ENCODE results near the gene NDST1. TPM values are rescaled to one million over a fixed set of nuclear protein-coding genes. Genes with fewer than 3 reads are reported as not detected.

Gene NDST1
- total and polyA plus RNA-seq, 10 of the 15 experiments (the other 5 are each of a cell fraction or from before 2014, with no cell fraction given) = 0.20 to 53.5 (median 12.9) TPM

- no peak overlapping the region for H3K4me3 ChIP-seq
- BruUV-seq (replicated peaks) = no TSS peak
- H3K27me3 ChIP-seq (replicated peaks in 1 of 2; ENCODE audit: control insufficient read depth in 2 of 2, insufficient read depth in 2 of 2, low read length in 1 of 2) = no peaks in the 10 kb centered on the region; a peak in 1 of 4 replicates
- H4K20me1 ChIP-seq (ENCODE audit: control insufficient read depth, insufficient read depth) = no peaks in the 10 kb centered on the region
- DNase-seq (ENCODE audit: low read depth, low spot score) = no peak
- H3K79me2 ChIP-seq (ENCODE audit: control insufficient read depth, insufficient read depth, low read length) = no peaks in the 10 kb centered on the region
- POLR2A ChIA-PET = no interaction called here
- no peak overlapping the region for H2AFZ ChIP-seq (ENCODE audit: control insufficient read depth, low read depth, low read length)
- no peaks in the 10 kb centered on the region for H3K36me3 ChIP-seq (ENCODE audit: control insufficient read depth in 2 of 2, insufficient read depth in 2 of 2, low read length in 1 of 2)
- H3K9me3 ChIP-seq (replicated peaks; ENCODE audit: control insufficient read depth, insufficient read depth, low read length) = no peaks in the 10 kb centered on the region
- SMC1A ChIA-PET (ENCODE audit: uncharacterized antibody, unreplicated experiment) = interaction anchor here (1.3 to 1.7 kb wide), 2 partner anchors 13 to 24 kb away, joined by 3 read pairs; no protein-coding TSS in a partner anchor
- no peak overlapping the region for H3K9ac ChIP-seq (ENCODE audit: control insufficient read depth, insufficient read depth, low read length)
- H3K4me1 ChIP-seq (ENCODE audit: control insufficient read depth, insufficient read depth, low read length) = peaks cover 4% of the 10 kb centered on the region
- CTCF ChIA-PET = interaction anchor here (1.0 kb wide), 1 partner anchor 97 kb away, joined by 3 read pairs; the partner anchor contains the start of gene RBM22
- WGBS (ENCODE audit: insufficient coverage, insufficient replicate concordance, low lambda C conversion rate, missing lambda C conversion rate) = 90% methylated on average over 4 of the region's 4 CpGs
- no peak for TF ChIP-seq KLF5 (IDR thresholded peaks at IDR 0.05; ENCODE audit: partially characterized antibody)
- TF ChIP-seq IKZF1 (conservative IDR thresholded peaks at IDR 0.05) = no peak
- no peak for TF ChIP-seq BCL11A (IDR thresholded peaks at IDR 0.05; ENCODE audit: low read depth, low read length)
- no peak for TF ChIP-seq YY1 (IDR thresholded peaks at IDR 0.05; ENCODE audit: low read depth, low read length)
- no peak for TF ChIP-seq NFYB (IDR thresholded peaks at IDR 0.05; ENCODE audit: insufficient read depth, low read depth, low read length)
- TF ChIP-seq TBL1XR1 (IDR thresholded peaks at IDR 0.05; ENCODE audit: low read depth, low read length) = no peak
- TF ChIP-seq CHD1 (IDR thresholded peaks at IDR 0.05; ENCODE audit: low read depth, low read length) = no peak
- TF ChIP-seq ZZZ3 (IDR thresholded peaks at IDR 0.05; ENCODE audit: control insufficient read depth, insufficient read length, low read depth) = no peak
- TF ChIP-seq PKNOX1 (IDR thresholded peaks at IDR 0.05) = no peak
- TF ChIP-seq EGR1 (IDR thresholded peaks at IDR 0.05; ENCODE audit: borderline replicate concordance in 1 of 2, low read depth in 2 of 2, low read length in 2 of 2) = no peak
- no peak for TF ChIP-seq NFXL1 (IDR thresholded peaks at IDR 0.05; ENCODE audit: borderline replicate concordance)
- TF ChIP-seq HDAC6 (IDR thresholded peaks at IDR 0.05; ENCODE audit: unreplicated experiment) = no peak
- no peak for ATAC-seq
- H3K4me2 ChIP-seq (ENCODE audit: control insufficient read depth, insufficient read depth) = no peak overlapping the region
- FAIRE-seq = no peak
- intact Hi-C loops (cut with micrococcal nuclease; ENCODE audit: unreplicated experiment) (no loop called here), in situ Hi-C loops (cut with MboI) (no loop called here)
- H3K27ac ChIP-seq (ENCODE audit: control insufficient read depth, insufficient read depth) = no peak overlapping the region
- RAD21 ChIA-PET (ENCODE audit: unreplicated experiment) = no interaction called here
Measured at GRCh38 chr5:150604010-150604409, 96.1 kb downstream of the NDST1 start.

Data from GM12878 (cell line).